ENCODE results near the gene KCNQ5. TPM values are rescaled to one million over a fixed set of nuclear protein-coding genes. Genes with fewer than 3 reads are reported as not detected.

KCNQ5 gene
- polyA plus RNA-seq, 3 donors: not detected

GRCh38 chr6:73134588-73134987 is 512.7 kb downstream of the KCNQ5 start:
- Histone ChIP-seq H3K36me3 (replicated peaks in 1 of 2; ENCODE audit: control insufficient read depth in 1 of 2, insufficient read depth in 2 of 2, low read length in 2 of 2) (no peaks in the 10 kb centered on the region), H4K20me1 (ENCODE audit: insufficient read depth, low read length) (no peaks in the 10 kb centered on the region), H3K4me3 (replicated peaks in 1 of 3; ENCODE audit: low read depth in 2 of 3, low read length in 3 of 3) (no peak overlapping the region), H3K27me3 (ENCODE audit: control insufficient read depth in 2 of 2, insufficient read depth in 2 of 2, low read length in 2 of 2) (no peaks in the 10 kb centered on the region), H2AFZ (ENCODE audit: insufficient read depth, low read depth, low read length, poor library complexity, severe bottlenecking) (no peak overlapping the region), H3K27ac (ENCODE audit: low read depth in 1 of 2, low read length in 2 of 2) (no peak overlapping the region), H3K9ac (ENCODE audit: insufficient read depth, low read length, poor library complexity, severe bottlenecking) (no peak overlapping the region), H3K4me2 (replicated peaks; ENCODE audit: extremely low read depth, low read length, poor library complexity, severe bottlenecking) (no peak overlapping the region), H3K4me1 (ENCODE audit: control insufficient read depth in 1 of 2, insufficient read depth in 2 of 2, low read length in 2 of 2) (peaks cover 3 to 4% of the 10 kb centered on the region in 2 donors), H3K9me3 (replicated peaks in 1 of 2; ENCODE audit: control insufficient read depth in 1 of 2, insufficient read depth in 1 of 2, low read length in 2 of 2) (no peaks in the 10 kb centered on the region), H3K79me2 (ENCODE audit: insufficient read depth, low read length) (no peaks in the 10 kb centered on the region)
- TF ChIP-seq CTCF (IDR thresholded peaks at IDR 0.05): peak; percentile 22
- peaks cover 0 to 4% (median 0%) of the 10 kb centered on the region in 7 donors for H3K9me3 Mint-ChIP-seq
- H3K36me3 Mint-ChIP-seq: peaks cover 1 to 6% of the 10 kb centered on the region in 2 donors
- peaks cover 4% of the 10 kb centered on the region for H3K4me1 Mint-ChIP-seq
- intact Hi-C loops (cut with micrococcal nuclease): loop anchor here in 1 of 2 donors (5.0 kb wide), 1 partner anchor 722 kb away; no protein-coding TSS in a partner anchor
- WGBS (ENCODE audit: insufficient coverage): 88% methylated on average over 9 of the region's 11 CpGs
- no peaks in the 10 kb centered on the region for H3K27me3 Mint-ChIP-seq (ENCODE audit: low read depth in 3 of 3)
- H3K4me3 Mint-ChIP-seq: no peak overlapping the region
- peak overlapping the region in 2 of 7 donors; percentile 14 for H3K27ac Mint-ChIP-seq
- DNase-seq: no peak

DNA sequence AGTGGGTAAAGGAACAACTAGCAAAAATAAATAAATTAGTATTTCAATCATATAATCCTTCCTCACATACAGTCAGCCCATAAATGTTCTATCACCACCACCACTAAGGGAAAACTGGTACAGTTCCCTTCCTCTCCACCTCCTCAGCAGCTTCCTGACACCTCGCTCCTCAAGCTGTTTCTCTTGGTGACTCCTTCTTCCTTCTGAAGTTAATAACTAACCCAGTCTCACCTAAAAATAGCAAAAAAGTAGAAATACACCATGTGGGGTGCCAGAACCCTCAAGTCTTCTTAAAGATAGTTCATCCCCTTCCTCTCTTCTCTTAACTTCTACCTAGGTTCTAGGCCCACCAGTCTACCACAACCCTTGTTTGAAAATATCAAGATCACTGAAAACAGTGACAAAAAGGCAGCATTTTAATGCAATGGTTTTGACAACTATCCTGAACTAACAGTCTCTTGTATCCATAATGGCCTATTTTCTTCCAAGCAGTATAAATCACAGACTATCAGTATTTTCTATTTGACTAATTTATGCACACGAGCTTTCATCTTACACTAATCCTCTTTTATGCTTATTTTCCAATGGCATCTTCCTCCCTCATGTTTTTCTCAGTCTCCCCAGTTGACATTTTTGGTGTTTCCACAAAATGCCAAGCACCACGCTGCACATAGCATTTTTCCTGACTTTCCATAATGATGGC is 518.0 kb downstream of the KCNQ5 start:
- no peaks in the 10 kb centered on the region for H3K9me3 ChIP-seq (replicated peaks in 1 of 2; ENCODE audit: control insufficient read depth in 1 of 2, insufficient read depth in 1 of 2, low read length in 2 of 2)
- Mint-ChIP-seq H3K27me3 (ENCODE audit: low read depth in 3 of 3) (peaks cover 0 to 2% (median 0%) of the 10 kb centered on the region in 3 donors), H3K4me1 (no peaks in the 10 kb centered on the region), H3K9me3 (peaks cover 0 to 2% (median 0%) of the 10 kb centered on the region in 7 donors), H3K27ac (no peak overlapping the region), H3K4me3 (no peak overlapping the region), H3K36me3 (peaks cover 1 to 2% of the 10 kb centered on the region in 2 donors)
- no peak for DNase-seq
- H3K4me2 ChIP-seq (replicated peaks; ENCODE audit: extremely low read depth, low read length, poor library complexity, severe bottlenecking): no peak overlapping the region
- TF ChIP-seq CTCF (IDR thresholded peaks at IDR 0.05): no peak
- H3K36me3 ChIP-seq (replicated peaks in 1 of 2; ENCODE audit: control insufficient read depth in 1 of 2, insufficient read depth in 2 of 2, low read length in 2 of 2): no peaks in the 10 kb centered on the region
- no peak overlapping the region for H3K9ac ChIP-seq (ENCODE audit: insufficient read depth, low read length, poor library complexity, severe bottlenecking)
- H3K27ac ChIP-seq (ENCODE audit: low read depth in 1 of 2, low read length in 2 of 2): no peak overlapping the region
- H3K4me1 ChIP-seq (ENCODE audit: control insufficient read depth in 1 of 2, insufficient read depth in 2 of 2, low read length in 2 of 2): no peaks in the 10 kb centered on the region
- no peaks in the 10 kb centered on the region for H3K79me2 ChIP-seq (ENCODE audit: insufficient read depth, low read length)
- intact Hi-C loops (cut with micrococcal nuclease): no loop called here
- no peak overlapping the region for H3K4me3 ChIP-seq (replicated peaks in 1 of 3; ENCODE audit: low read depth in 2 of 3, low read length in 3 of 3)
- no peaks in the 10 kb centered on the region for H3K27me3 ChIP-seq (ENCODE audit: control insufficient read depth in 2 of 2, insufficient read depth in 2 of 2, low read length in 2 of 2)
- no peak overlapping the region for H2AFZ ChIP-seq (ENCODE audit: insufficient read depth, low read depth, low read length, poor library complexity, severe bottlenecking)
- 88% methylated on average over 2 of the region's 3 CpGs for WGBS (ENCODE audit: insufficient coverage)
- H4K20me1 ChIP-seq (ENCODE audit: insufficient read depth, low read length): no peaks in the 10 kb centered on the region

All from CD14-positive monocyte (primary cell).